ENCODE measurements around the gene ABCC8.

ABCC8 gene

DNA sequence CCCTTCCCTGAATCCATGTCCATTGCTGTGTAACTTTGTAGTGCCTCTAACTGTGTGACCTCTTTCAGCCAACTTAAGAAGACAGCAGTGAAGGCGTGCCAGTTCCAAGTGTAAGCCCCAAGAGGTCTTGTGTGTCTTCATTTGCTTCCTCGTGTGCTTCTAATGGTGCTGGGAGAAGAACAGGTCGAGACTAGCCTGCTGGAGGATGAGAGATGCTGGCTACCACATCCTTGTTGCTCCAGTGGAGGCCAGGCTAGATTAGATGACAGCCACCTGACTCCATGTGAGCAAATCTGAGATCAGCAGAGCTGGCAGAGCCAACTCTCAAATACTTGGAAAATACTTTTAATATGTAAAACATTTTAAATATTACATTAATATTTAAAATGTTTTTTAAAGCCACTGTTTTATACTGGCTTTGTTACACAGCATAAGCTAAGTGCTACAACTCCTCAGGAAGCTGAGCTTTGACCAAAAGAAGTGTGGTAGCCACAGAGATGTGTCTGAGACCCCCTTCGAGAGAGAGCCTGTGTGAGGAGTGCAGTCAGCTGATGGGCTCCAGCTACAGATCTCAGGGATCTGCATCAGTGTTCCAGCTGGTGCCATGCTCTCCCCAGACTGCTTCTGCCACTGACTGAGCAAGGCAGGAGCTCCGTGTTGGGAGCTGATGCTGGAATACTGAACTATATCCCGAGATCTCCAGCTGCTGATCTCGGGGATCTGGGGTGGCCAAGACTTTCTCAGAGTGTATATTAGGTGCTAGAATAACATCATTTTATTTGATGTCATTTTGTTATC, 97.1 kb downstream of the ABCC8 start:
- TF ChIP-seq, protein P1, sequence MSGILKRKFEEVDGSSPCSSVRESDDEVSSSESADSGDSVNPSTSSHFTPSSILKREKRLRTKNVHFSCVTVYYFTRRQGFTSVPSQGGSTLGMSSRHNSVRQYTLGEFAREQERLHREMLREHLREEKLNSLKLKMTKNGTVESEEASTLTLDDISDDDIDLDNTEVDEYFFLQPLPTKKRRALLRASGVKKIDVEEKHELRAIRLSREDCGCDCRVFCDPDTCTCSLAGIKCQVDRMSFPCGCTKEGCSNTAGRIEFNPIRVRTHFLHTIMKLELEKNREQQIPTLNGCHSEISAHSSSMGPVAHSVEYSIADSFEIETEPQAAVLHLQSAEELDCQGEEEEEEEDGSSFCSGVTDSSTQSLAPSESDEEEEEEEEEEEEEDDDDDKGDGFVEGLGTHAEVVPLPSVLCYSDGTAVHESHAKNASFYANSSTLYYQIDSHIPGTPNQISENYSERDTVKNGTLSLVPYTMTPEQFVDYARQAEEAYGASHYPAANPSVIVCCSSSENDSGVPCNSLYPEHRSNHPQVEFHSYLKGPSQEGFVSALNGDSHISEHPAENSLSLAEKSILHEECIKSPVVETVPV (CRISPR knock-in tag; IDR thresholded peaks at IDR 0.05) = no peak
- no peak for TF ChIP-seq OSR1 (CRISPR knock-in tag; IDR thresholded peaks at IDR 0.05)
- TF ChIP-seq CSDC2 (CRISPR knock-in tag; IDR thresholded peaks at IDR 0.05) = no peak
- no peak for TF ChIP-seq POU6F1 (CRISPR knock-in tag; IDR thresholded peaks at IDR 0.05; ENCODE audit: borderline replicate concordance, low read depth)
- TF ChIP-seq TSHZ2 (CRISPR knock-in tag; IDR thresholded peaks at IDR 0.05) = no peak
- TF ChIP-seq ISL1 (CRISPR knock-in tag; IDR thresholded peaks at IDR 0.05) = no peak
- TF ChIP-seq TOX (CRISPR knock-in tag; IDR thresholded peaks at IDR 0.05; ENCODE audit: borderline replicate concordance) = no peak
- no peak for TF ChIP-seq ARNTL (CRISPR knock-in tag; IDR thresholded peaks at IDR 0.05; ENCODE audit: borderline replicate concordance, low read depth)
- no peak for ATAC-seq

DNA sequence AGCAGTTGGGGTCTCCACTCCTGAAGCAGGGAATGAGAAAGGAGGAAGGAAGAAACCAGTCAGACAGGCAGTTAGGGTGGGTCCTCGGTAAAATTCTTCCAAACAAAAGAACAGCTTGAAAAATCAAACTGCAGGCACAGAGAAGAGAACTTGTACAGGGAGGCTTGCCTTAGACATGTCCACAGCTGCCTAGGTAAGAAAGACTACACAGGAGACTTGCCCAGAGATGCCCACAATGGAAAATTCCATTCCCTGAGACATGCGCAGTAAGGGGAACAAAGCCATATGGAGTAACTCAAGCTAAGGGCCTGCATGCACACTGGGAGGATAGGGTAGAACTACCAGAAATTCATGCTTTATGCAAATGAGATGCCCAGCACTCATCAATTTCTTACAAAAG, 98.0 kb downstream of the ABCC8 start:
- no peak for ATAC-seq
- TF ChIP-seq ZC3H10 (CRISPR knock-in tag; IDR thresholded peaks at IDR 0.05) = no peak
- no peak for TF ChIP-seq GLIS3 (CRISPR knock-in tag; IDR thresholded peaks at IDR 0.05)
- TF ChIP-seq, protein P1 (CRISPR knock-in tag; IDR thresholded peaks at IDR 0.05) = no peak
- TF ChIP-seq TSHZ2 (CRISPR knock-in tag; IDR thresholded peaks at IDR 0.05) = no peak
- TF ChIP-seq PPARA (CRISPR knock-in tag; IDR thresholded peaks at IDR 0.05; ENCODE audit: borderline replicate concordance) = no peak
- no peak for TF ChIP-seq SNAI2 (CRISPR knock-in tag; IDR thresholded peaks at IDR 0.05)
- no peak for TF ChIP-seq ESRRG (CRISPR knock-in tag; IDR thresholded peaks at IDR 0.05)
- no peak for TF ChIP-seq CSDC2 (CRISPR knock-in tag; IDR thresholded peaks at IDR 0.05)
- TF ChIP-seq, protein P2, sequence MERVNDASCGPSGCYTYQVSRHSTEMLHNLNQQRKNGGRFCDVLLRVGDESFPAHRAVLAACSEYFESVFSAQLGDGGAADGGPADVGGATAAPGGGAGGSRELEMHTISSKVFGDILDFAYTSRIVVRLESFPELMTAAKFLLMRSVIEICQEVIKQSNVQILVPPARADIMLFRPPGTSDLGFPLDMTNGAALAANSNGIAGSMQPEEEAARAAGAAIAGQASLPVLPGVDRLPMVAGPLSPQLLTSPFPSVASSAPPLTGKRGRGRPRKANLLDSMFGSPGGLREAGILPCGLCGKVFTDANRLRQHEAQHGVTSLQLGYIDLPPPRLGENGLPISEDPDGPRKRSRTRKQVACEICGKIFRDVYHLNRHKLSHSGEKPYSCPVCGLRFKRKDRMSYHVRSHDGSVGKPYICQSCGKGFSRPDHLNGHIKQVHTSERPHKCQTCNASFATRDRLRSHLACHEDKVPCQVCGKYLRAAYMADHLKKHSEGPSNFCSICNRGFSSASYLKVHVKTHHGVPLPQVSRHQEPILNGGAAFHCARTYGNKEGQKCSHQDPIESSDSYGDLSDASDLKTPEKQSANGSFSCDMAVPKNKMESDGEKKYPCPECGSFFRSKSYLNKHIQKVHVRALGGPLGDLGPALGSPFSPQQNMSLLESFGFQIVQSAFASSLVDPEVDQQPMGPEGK (CRISPR knock-in tag; IDR thresholded peaks at IDR 0.05; ENCODE audit: borderline replicate concordance) = no peak
- no peak for TF ChIP-seq BACH2 (CRISPR knock-in tag; IDR thresholded peaks at IDR 0.05; ENCODE audit: borderline replicate concordance)
- TF ChIP-seq TOX (CRISPR knock-in tag; IDR thresholded peaks at IDR 0.05; ENCODE audit: borderline replicate concordance) = no peak
- TF ChIP-seq ZNF565 (CRISPR knock-in tag; conservative IDR thresholded peaks at IDR 0.05; ENCODE audit: low read depth) = no peak

Measured in SK-N-SH treated with all-trans-retinoic acid at 6 μM for 48 hours (cell line).